Thyroid gland (tissue), 4 donors: ENCODE results near the gene ZNF346.

Experiments
- CTCF ChIP-seq, 6 experiments: fragments of 200-600 bp in 3 of 6; fragments of 450-650 bp in 3 of 6; sonication (generic) in 3 of 6; IDR thresholded peaks; one replicate each; pipeline ENCODE4 v1.5.1; 2016 to 2019; ENCODE audit warnings: antibody characterized with exemption in 6 of 6, mild to moderate bottlenecking in 2 of 6, inconsistent platforms in 1 of 6, moderate library complexity in 1 of 6
- POLR2A ChIP-seq, 2 donors: fragments of 450-650 bp; IDR thresholded peaks; one replicate each; pipeline ENCODE4 v1.6.1; 2017; ENCODE audit warnings: antibody characterized with exemption in 2 of 2, mild to moderate bottlenecking in 2 of 2, moderate library complexity in 1 of 2

- TF ChIP-seq POLR2A (IDR thresholded peaks at IDR 0.05) (no peak), CTCF (IDR thresholded peaks at IDR 0.05) (no peak)
Observed at GRCh38 chr5:177091232-177091631, 68.7 kb downstream of the ZNF346 start.
